GM19043 (cell line): Measurements from ENCODE around the gene GRK4.
"Not testable (repeated sequence)": the region's sequence is repeated elsewhere in the genome, so short reads cannot be mapped to it uniquely, and the experiment has no call there.

Experiments
- ATAC-seq: cut with Tn5 transposase; IDR thresholded peaks from one replicate; pipeline ENCODE4 v1.9.1; 2021; ENCODE audit warnings: low read depth; ENCODE audit not compliant: unreplicated experiment

GRK4 gene

GRCh38 chr4:2963175-2963965, at the start of gene GRK4, which contains the start of gene NOP14:
GRK4 (plus strand) TSS chr4:2963571; CDS start chr4:2964071, 500 bp downstream.
NOP14 (minus strand) TSS chr4:2963406; CDS start chr4:2963319, 87 bp downstream.
- ATAC-seq = peak; percentile 85

GRCh38 chr4:2914256-2915126, 48.9 kb upstream of the GRK4 start:
- ATAC-seq = no peak

GRCh38 chr4:2915789-2916188, 47.6 kb upstream of the GRK4 start:
- no peak for ATAC-seq

GRCh38 chr4:2916696-2917095, 46.7 kb upstream of the GRK4 start:
- ATAC-seq = not testable (repeated sequence)

GRCh38 chr4:2918300-2918699, 45.1 kb upstream of the GRK4 start:
- not testable (repeated sequence) for ATAC-seq

- ATAC-seq = not testable (repeated sequence)
Observed at GRCh38 chr4:2918714-2919113, 44.7 kb upstream of the GRK4 start.

- ATAC-seq = not testable (repeated sequence)
Observed at GRCh38 chr4:2922453-2923101, 40.8 kb upstream of the GRK4 start.

- ATAC-seq = no peak
Observed at GRCh38 chr4:2923141-2923551, 40.2 kb upstream of the GRK4 start.

GRCh38 chr4:2923668-2924173, 39.6 kb upstream of the GRK4 start:
- ATAC-seq = no peak

GRCh38 chr4:2924286-2924685, 39.1 kb upstream of the GRK4 start:
- ATAC-seq = no peak

- ATAC-seq = no peak
Observed at GRCh38 chr4:2924765-2925301, 38.5 kb upstream of the GRK4 start.

- no peak for ATAC-seq
Observed at GRCh38 chr4:2925496-2925895, 37.9 kb upstream of the GRK4 start.

GRCh38 chr4:2925931-2926860, 37.2 kb upstream of the GRK4 start:
- no peak for ATAC-seq

GRCh38 chr4:2927016-2927695, 36.2 kb upstream of the GRK4 start:
- ATAC-seq = no peak

GRCh38 chr4:2927696-2928075, 35.7 kb upstream of the GRK4 start:
- ATAC-seq = no peak

GRCh38 chr4:2928242-2929176, 34.9 kb upstream of the GRK4 start:
- no peak for ATAC-seq

- ATAC-seq = no peak
Observed at GRCh38 chr4:2929469-2929868, 33.9 kb upstream of the GRK4 start.
